NOMO-1 treated with DMSO at 0.1 percent for 48 hours (cell line): ENCODE measurements around the gene LRRC27.

Source experiments
- DNase-seq: peaks from one replicate; lab custom pipeline; 2025; ENCODE audit not compliant: unreplicated experiment; lab: John Stamatoyannopoulos, UW

LRRC27 gene

GRCh38 chr10:132421847-132422751, 90.1 kb downstream of the LRRC27 start:
- DNase-seq: no peak

GRCh38 chr10:132422903-132423825, 91.2 kb downstream of the LRRC27 start:
- peak; percentile 91 for DNase-seq

- no peak for DNase-seq
Measured at GRCh38 chr10:132423966-132424861, 92.2 kb downstream of the LRRC27 start.

DNA sequence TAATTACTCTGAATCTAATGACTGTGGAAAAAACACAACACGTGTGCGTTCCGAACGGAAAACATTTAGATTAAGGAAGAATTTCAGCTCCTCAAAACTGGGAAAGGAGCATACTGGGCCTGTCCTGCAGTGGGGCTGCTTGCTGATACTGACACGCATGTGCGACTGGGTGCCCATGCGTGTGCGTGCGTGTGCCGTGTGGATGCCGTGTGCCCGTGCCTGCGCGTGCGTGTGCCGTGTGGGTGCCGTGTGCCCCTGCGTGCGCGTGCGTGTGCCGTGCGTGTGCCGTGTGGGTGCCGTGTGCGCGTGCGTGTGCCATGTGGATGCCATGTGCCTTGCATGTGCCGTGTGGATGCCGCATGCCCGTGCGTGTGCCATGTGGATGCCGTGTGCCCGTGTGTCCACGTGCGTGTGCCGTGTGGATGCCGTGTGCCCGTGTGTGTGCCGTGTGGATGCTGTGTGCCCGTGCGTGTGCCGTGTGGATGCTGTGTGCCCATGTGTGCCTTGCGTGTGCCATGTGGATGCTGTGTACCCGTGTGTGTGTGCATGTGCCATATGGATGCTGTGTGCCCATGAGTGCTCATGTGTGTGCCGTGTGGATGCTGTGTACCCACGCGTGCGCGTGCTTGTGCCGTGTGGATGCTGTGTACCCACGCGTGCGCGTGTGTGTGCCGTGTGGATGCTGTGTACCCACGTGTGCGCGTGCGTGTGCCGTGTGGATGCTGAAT, 93.2 kb downstream of the LRRC27 start:
- DNase-seq: no peak

- DNase-seq: no peak
Measured at GRCh38 chr10:132425757-132426155, 93.8 kb downstream of the LRRC27 start.

DNA sequence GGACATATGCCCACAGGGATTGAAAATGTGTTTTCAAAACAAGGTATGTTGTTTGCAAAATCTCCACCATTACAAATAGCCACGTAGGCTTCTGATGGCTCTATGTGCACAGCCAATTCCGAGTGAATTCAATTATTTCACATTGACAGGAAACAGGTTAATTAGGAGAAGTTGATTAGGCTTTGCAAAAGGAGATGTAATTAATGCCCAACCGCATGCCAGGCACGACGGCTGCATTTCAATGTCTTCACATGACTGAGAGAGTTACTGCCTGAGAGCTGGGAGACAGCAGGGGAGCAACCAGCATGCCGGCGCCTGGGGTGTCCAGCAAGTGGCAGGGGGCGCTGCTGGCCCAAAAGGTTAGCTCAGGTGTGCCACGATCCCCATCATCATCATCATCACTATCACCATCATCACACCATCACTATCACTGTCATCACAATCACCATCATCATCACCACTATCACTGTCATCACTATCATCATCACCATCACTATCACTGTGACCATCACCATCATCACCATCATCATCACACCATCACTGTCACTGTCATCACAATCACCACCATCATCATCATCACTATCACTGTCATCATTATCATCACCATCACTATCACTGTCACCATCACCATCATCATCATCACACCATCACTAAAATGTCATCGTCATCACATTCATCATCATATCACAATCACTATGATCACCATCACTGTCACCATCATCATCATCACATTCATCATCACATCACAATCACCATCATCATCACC, 95.2 kb downstream of the LRRC27 start:
- no peak for DNase-seq

DNA sequence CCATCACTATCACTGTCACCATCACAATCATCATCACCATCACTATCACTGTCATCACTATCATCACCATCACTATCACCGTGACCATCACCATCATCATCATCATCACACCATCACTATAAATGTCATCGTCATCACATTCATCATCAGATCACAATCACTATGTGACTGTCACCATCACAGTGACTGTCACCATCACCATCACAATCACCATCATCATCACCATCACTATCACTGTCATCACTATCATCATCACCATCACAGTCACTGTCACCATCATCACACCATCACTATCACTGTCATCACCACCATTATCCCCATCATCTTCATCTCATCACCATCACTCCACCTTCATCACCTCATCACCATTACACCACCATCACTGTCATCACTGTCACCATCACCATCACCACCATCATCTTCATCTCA, 96.0 kb downstream of the LRRC27 start:
- no peak for DNase-seq

GRCh38 chr10:132428486-132428995, 96.5 kb downstream of the LRRC27 start:
- no peak for DNase-seq
